SIG-M5 (cell line): ENCODE data around the gene PPP2R3B.
"Not testable (repeated sequence)": the region's sequence is repeated elsewhere in the genome, so short reads cannot be mapped to it uniquely, and the experiment has no call there.

Experiments
- DNase-seq: peaks from one replicate; lab custom pipeline; 2025; lab: John Stamatoyannopoulos, UW

Gene PPP2R3B

DNA sequence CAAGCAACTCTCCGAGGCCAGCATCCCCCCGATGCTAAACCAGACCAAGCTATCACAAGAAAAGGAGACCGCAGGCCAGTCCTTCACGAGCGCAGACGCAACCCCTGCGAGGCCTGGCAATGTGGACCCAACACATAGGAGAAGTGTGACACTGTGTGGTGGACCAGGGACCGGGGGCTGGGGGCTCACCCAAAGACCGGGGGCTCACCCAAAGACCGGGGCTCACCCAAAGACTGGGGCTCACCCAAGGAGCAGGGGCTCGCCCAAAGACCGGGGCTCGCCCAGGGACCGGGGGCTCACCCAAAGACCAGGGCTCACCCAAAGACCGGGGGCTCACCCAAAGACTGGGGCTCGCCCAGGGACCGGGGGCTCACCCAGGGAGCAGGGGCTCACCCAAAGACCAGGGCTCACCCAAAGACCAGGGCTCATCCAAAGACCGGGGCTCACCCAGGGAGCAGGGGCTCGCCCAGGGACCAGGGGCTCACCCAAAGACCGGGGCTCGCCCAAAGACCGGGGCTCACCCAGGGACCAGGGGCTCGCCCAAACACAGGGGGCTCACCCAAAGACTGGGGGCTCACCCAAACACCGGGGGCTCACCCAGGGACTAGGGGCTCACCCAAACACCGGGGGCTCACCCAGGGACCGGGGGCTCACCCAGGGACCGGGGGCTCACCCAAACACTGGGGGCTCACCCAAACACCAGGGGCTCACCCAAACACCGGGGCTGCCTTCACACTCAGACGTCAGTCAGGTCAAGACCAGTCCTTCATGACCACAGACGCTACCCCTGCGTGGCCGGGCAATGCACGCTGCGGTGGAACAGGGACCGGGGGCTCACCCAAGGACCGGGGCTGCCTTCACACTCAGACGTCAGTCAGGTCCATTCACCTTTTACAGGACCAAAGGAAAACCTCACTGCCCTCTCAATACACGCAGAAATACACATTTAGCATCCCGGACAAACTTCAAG lies 32.9 kb downstream of the PPP2R3B start:
- no peak for DNase-seq

DNA sequence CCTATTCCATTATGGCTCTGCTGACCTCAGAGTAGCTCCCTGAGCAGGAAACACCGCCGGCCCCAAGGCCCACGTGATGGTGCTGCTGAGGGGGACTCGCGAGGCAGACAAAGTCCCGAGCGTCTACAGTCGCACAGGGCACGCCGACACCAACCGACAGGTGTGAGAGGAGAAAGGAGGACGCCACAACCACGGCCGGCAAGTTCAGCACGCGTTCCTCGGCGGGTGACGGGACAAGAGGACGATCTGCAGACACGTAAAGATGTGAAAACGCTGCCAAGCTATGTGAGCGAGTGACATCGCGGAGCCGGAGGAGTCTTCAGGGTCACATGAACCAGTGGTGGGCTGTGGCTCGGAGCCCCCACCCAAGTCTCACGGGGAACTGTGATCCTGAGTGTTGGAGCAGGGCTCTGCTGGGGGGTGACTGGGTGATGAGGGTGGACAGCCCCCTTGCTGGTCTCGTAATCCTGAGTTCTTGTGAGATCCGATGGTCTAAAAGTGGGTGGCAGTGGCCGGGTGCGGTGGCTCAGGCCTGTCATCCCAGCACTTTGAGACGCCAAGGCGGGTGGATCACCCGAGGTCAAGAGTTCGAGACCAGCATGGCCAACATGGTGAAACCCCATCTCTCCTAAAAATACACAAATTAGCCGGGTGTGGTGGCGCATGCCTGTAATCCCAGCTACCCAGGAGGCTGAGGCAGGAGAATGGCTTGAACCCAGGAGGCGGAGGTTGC lies 34.0 kb downstream of the PPP2R3B start:
- no peak for DNase-seq

- no peak for DNase-seq
These were observed 34.5 kb downstream of the PPP2R3B start for GRCh38 chrX:352181-352580.

GRCh38 chrX:351736-352135 lies 35.0 kb downstream of the PPP2R3B start:
- no peak for DNase-seq

- not testable (repeated sequence) for DNase-seq
These were observed 35.4 kb downstream of the PPP2R3B start for GRCh38 chrX:351324-351641.

DNA sequence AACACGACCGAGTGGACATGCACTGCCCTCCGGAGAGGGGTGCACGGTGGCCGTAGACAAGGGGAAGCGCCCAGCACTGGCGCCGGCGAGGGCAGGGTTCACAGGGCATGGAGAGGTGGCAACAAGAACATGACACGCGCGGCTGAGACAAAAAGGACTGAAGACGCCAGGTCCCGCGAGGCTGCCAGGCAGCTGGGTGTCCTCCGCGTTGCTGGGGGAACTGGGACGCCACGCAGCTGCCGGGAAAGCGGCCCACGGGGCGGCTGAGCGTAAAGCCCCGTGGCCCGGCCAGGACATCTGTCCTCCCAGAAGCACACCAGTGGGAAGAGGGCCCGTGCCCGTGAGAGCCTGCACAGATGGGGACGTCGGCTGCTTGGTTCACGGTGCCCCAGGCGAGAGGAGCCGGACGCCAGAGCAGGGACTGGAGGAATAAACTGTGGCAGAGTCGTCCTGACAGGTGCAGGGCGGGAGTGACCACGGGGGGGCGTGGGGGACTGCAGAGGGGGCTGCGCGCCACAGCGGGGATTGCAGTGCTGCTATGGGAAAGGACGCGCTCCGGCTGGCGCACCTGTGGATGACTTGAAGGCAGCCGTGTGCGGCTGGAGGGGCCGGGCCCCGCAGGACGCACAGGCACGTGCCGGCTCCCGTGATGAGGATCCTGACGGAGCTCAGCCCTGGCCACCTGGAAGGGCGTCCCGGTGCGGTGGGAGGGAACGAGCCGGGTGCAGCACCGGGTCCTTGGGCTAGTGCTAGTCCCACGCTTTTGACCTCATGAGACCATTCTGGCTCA lies 36.0 kb downstream of the PPP2R3B start:
- no peak for DNase-seq

GRCh38 chrX:350148-350533 lies 36.6 kb downstream of the PPP2R3B start:
- DNase-seq, result no peak

GRCh38 chrX:349702-350101 lies 37.0 kb downstream of the PPP2R3B start:
- DNase-seq, result no peak

DNA sequence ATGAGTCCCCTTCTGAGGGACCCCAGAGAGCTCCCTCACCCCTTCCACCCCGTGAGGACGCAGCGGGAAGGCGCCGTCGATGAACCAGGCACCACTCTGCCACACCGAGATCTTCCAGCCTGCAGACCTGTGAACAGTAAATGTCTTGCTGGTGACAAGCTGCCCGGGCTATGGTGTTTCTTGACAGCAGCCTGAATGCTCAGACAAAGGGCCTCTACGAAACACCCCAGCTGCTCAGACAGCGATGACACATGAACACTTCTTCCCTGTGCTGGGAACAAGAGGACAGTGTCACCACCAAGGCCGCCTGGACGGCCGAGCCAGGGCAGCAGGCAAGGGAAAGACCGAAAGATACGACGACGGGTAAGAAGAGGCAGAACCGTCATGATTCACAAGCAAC lies 37.5 kb downstream of the PPP2R3B start:
- no peak for DNase-seq

DNA sequence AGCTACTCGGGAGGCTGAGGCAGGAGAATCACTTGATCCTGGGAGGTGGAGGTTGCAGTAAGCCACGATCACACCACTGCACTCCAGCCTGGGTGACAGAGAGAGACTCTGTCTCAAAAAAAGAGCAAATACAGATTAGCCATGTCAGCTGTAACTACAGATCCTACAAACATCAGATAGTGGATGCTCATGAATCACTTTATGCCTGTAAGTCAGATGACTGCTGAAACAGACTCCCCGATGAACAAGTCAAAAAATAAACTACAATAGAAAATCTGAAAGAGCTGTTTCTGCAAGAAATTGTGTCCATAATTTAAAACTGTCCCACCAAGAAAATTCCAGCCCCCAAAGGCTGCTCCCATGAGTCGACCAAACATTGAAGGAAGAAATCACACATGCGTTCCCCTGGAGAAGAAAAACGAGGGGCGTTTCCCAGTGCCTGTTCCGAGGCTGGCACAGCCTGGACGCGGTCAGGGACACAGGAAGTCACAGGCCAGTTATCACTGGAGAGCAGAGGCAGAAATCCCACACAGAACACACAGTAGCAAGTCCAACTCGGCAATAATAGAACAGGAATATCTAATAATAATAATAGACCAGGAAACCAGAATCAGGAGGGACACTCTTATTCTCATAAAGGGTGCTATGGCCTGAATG lies 38.1 kb downstream of the PPP2R3B start:
- no peak for DNase-seq

DNA sequence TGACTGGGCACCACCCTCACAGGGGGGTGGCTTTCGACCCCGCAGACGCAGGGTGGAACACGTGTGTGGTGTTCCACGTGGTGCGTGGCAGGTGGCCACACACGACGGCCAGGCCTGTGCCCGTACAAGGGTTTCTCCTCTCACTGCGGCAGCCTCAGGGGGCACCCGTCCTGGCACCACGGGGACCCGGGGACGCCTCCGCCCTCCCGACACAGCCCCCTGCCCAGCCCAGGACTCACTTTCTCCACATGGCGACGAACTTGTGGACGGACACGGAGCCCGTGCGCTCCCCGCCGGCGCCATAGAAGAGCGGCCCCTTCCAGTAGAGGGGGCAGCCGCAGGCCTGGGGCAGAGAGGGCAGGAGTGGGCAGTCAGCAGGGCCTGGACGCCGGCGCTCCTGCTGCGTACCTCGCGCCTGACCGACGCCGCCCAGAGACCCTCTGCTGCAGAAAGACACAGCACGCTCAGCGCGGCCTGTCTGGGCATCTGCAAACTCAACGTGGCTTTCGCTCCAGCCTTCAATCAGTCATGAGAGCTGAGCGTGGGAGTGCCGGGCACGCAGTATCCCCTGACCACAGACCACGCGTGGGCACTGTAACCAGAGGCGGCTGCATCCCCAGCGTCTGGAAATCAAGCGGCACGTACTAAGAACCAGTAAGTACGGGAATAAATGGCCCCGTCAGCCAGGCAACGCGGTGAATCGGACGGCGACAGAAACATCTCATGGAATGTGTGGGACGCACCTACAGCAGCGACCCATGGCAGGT lies 39.2 kb downstream of the PPP2R3B start:
- DNase-seq, result no peak

GRCh38 chrX:346034-346813 lies 40.5 kb downstream of the PPP2R3B start:
- DNase-seq, result no peak

DNA sequence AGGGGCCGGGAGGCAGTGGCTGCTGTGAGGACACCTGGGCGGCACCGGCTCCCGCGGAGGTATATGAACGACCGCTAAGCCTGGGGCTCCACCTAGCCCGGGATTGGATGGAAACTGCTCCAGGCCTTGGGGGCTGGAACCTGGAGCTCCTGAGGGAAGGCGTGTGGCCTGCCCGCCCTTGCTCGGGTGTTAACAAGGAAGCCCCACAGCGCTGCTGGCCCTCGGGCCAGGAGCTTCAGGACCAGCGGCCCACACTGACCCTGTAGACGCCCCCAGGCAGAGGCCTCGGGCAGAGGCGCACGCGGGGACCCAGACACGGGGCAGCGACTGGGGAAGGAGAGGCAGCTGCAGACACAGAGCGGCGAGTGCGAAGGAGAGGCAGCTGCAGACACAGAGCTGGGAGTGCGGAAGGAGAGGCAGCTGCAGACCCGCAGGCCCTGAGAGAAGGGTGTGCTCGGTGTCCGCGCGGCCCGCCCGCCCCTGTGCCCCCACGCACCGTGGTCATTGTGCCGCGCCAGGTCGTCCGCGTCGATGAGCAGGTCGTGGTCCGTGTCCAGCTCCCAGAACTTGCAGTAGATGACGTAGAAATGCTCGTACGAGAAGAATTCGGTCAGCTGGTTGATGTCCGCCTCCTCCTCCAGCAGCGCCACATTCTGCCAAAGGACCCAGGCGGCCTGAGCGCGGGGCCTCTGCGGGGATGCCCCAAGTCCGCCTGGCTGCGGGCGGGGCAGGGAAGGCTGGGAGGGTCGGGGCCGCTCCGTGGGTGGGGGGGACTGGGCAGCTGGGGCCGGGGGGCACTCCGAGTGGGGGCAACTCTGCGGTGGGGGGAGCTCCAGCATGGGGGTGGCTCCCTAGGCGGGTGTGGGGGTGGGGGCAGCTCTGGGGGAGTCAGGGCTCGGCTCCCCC lies 41.4 kb downstream of the PPP2R3B start:
- DNase-seq, result no peak

GRCh38 chrX:344371-344901 lies 42.3 kb downstream of the PPP2R3B start:
- no peak for DNase-seq

DNA sequence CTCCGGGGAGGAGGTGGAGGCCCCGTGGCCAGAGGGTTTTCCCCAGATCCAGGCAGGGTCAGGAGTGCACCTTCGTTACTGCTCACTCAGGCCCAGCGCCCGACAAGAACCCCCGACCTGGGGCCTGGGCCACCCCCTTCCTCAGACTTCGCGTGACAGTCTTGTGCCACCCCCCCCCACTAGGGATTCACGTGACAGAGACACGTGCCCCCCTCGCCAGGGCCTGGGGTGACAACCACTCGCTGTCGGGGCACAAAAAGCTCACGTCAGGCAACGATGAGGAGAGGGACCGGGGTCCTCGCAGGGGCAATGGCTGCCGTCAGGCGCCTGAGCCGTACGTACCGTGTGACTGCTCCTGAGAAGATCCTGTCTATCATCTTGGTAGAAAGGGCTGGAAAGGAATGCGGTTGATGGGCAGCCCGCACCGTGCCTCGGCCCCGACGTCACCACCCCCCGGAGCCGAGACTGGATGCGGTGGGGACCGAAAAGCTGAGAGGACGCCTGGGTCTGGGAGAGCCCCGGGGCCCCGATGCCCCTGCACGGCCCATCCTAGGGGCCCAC lies 45.1 kb downstream of the PPP2R3B start:
- no peak for DNase-seq

GRCh38 chrX:340641-341423 lies 45.9 kb downstream of the PPP2R3B start:
- no peak for DNase-seq

- DNase-seq, result no peak
These were observed 46.6 kb downstream of the PPP2R3B start for GRCh38 chrX:340121-340520.

GRCh38 chrX:338836-339400 lies 47.8 kb downstream of the PPP2R3B start:
- no peak for DNase-seq
